ELR (cell line): ENCODE measurements around the gene NADK.
"Not testable (repeated sequence)": the region's sequence is repeated elsewhere in the genome, so short reads cannot be mapped to it uniquely, and the experiment has no call there.

Source experiments
- DNase-seq: peaks from one replicate; pipeline ENCODE4 v3.0.0-alpha.2; 2015; ENCODE audit warnings: low read depth

The NADK gene

DNA sequence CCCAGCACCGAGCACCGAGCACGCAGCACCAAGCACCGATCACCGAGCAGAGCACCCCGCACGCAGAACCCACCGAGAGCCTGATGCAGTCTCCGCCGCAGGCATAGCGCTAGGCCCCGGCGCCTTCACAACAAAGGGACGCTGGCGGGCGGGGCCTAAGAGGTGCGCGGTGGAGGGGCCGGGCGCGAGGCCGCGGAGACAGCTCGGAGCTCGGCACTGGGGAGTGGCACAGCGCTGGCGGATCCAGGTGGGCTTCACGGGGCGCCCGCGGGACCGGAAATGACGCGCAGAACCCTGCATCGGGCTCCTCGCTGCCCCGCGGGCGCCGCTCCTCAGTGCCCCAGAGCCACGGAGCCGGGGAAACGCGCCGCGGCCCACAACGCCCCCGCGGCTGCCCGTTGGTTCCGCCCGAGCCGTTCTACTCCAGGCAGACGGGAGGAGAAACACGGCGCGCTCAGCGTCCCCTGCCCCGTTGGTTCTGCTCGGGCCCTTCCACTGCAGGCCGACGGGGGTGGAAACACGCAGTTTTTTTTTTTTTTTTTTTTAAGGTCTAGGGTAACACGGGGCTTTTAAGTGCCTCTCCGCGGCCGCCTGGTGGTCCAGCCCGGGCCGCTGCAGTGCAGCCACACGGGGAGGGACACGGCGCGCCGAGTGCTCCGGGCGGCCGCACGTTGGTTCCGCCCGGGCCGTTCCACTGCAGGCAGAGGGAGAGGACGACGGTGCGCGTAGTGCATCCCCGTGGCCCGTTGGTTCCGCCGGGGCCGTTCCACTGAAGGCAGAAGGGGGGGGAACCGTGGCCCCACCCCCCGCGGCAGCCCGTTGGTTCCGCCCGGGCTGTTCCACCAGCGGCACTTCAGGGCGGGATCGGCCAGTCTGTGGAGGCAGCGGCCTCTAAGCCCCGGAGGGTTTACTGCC, 32.4 kb downstream of the NADK start:
- DNase-seq, result peak; percentile 68

DNA sequence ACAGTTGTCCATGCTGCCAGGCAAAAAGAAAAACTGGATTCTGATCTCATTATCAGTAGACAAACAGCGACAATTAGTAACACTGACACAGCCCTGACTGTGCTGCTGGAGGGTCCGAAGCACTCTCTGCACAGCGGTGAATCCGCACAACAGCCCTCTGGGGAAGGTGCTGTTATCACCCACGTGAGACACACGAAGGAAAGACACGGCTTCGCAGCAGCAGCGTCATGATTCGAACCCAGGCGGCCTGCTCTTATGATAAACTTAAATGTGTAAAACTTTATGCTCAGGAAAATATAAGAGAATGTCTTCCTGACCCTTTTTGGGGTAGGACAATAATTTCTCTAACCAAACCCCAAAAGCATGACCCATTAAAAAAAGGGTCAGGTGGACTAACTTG, 35.7 kb downstream of the NADK start:
- not testable (repeated sequence) for DNase-seq

DNA sequence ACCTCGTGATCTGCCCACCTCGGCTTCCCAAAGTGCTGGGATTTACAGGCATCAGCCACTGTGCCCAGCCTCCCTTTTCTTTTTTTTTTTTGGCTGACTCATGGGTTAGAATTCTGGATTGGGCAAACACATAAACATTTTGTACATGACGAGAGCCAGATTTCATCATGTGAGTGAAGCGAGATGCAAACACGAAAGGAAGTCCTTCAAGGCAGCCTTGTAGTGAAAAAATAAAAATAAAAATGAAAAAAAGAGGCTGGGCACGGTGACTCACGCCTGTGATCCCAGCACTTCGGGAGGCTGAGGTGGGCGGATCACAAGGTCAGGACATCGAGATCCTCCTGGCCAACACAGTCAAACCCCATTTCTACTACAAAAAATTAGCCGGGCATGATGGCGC, 37.3 kb downstream of the NADK start:
- DNase-seq, result peak; percentile 98

DNA sequence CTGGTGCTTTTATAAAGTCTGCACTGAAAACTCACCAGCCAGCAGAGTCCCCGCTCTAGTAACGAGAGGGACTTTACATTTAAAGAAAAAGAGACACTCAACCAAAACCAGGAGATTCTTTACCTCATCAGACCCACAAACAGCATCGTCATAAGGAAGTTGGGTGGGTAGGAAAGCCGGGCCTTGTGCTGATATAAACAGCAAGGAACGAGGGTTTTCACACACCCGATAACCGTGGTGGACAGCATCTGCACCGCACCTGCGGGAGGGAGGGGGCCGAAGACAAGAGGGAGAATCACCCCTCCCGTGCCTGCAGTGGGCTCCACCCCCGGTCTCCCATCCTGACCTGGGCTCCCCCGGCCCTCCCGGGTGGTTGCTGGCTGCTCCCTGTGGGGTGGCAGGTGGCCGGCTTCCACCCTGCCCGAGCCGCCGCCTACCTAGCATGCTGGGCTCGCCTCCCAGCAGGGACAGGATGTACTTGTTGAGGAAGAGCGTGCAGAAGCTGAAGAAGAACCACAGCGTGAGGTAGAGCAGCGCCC, 39.4 kb downstream of the NADK start:
- DNase-seq, result not testable (repeated sequence)

DNA sequence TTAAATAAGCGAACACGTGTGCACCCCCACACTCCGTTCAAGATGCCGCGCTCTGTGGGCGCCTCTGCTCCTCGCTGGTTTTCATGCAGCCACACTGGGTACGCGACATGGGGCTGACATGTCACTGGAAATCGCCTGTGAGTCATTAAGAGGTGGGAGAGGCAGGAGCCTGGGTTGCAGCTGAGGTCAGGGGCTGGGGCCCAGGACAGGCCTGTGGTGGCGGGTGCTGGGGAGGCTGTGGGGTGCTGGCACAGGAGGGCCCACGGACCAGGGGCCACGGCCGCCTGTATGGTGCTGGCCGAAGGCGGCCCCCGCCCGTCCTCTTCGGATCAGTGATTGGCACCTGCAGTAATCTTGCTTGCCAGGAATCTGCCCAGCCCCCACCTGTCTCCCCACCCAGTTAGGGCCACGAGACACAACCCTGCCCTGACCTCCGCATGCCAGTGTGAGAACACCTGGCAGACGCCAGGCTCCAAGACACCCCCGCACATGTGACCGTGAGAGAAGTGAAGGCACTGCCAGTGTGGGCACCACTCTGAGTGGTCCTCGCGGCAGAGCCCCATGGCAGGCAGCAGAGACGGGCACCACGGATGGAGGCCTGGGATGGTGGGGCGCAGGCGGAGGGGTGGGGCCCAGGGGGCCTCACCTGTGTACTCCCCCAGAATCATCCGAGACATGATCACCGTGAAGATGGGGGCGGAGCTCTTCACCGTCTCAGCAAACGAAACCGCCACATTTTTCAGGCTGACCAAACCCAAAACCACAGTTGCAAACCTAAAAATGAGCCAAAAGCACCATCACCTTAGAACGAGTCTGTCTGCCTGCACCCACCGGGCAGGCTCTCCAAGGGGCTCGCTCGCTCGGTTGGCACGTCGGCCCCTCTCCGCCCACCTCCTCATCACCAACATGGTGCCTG, 40.3 kb downstream of the NADK start:
- not testable (repeated sequence) for DNase-seq

DNA sequence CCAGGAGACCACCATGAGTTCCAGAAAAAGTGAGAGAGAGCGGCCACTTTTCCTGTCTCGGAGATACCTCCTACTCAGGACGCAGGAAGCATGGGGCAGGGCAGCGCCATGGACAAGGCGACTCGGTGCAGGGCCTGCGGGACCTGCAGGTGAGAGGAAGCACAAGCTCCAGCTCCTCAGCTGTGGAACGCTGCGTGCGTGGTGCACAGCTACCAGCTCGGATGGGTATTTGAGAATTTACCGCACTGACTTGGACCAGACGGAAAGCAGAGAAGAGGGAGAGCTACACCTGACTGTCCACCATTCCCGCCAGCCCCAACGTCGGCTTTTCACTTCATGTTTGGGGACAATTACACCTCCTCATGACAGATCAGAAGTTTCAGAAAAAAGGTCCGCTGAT, 45.9 kb downstream of the NADK start:
- no peak for DNase-seq

DNA sequence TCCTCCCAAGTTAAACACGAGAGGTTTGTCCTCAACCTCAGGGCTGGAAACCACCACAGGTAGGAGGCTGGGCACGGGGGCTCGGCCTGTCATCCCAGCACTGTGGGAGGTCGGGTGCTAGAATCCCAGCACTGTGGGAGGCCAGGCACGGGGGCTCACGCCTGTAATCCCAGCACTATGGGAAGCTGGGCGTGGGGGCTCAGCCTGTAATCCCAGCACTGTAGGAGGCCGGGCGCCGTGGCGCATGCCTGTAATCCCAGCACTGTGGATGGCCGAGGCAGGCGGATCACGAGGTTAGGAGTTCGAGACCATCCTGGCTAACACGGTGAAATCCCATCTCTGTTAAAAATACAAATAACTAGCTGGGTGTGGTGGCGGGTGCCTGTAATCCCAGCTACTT, 47.4 kb downstream of the NADK start:
- no peak for DNase-seq

DNA sequence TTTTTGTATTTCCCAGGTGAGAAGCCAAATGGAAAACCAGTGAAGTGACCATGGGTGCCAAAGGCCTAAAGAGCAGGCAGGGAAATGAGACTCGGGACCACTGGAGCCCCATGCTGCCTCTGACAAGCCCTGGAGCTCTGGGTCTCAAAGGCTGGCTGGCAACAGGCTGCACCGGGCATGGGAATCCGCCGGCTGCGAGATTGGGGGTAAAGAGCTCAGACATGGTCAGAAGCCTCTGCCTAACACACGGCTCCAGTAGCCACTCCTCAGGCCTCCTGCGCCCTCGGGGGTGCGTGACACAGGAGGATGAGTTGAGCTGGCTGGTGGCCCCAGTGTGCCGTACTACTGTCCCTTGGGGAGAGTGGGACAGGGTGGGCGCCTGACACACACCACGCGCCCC, 48.0 kb downstream of the NADK start:
- not testable (repeated sequence) for DNase-seq

DNA sequence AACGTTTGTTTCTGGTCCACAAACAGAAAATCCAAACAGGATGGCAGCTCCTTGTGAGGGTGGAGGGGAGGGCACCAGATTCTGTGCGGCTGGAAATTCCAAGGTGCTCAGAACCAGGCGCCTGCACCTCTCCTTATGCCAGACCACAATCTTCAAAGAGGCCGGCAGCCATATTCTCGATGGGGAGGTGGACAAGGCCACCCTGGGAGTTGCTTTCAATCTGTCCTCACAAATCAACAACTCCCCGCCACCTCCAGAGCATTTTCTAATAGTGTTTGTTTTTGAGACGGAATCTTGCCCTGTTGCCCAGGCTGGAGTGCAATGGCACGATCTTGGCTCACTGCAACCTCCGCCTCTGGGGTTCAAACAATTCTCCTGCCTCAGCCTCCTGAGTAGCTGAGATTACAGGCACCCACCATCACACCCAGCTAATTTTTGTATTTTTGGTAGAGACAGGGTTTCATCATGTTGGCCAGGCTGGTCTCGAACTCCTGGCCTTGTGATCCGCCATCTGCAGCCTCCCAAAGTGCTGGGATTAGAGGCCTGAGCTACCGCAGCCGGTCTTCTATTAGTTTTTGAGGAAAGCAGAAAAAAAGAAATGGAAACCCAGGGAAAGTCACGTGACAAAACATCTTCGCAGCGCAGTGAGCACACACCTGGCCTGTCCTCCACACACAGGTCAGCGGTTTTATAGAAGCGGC, 49.0 kb downstream of the NADK start:
- DNase-seq, result not testable (repeated sequence)

DNA sequence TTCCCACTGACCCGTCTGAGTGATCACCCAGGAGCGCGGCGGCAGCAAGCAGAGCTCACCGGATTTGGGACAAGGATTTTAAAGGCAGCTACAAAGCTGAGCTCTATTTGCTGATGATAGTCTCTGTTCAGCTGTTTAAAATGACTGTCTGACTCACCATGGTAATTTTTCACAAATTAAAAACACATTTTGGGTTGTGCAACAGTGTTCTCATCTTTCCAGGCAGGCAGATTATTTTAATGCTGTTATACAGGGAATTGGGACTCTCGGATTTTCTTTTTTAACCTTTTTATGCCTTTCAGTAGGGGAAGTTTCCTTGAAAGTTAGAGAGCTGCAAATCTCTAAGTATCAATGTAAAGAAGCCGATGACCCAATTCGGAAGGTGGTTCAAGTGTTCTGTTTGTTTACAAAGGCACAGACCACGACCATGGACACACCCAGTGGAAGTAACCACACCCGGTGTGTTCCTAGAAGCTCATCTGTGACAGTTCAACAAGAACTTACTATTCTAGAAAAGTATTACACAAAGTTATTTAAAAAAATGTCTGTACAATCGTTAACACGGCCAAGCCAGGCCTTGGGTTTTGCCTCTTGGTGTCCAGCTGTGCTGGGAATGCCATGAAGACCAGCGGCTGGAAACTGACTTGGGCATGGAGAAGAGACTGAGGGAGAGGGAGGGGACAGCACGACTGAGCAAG, 49.8 kb downstream of the NADK start:
- DNase-seq, result peak; percentile 80

DNA sequence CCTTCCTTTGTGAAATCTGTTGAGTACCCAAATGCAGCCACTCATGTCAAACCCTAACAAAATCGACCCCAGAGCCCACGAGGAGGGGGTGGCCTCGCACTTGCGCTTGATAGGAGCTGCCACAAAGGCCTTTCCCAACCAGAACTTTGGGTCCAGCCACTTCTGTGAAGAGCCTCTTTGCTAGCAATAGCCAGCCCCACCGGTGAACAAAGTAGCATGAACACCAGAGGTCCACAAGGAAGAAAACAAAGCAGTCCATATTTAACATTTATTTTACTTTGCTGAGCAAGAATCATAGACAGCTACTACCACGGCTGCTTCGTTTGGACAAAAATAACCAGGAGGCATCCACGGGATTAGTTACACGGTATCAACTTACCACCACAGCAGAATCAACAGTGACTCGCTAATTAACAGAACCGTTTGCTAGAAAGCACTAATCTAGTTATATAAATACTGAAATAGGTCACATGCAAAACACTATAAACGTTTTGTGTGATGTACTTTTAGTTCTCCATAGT, 51.1 kb downstream of the NADK start:
- not testable (repeated sequence) for DNase-seq

DNA sequence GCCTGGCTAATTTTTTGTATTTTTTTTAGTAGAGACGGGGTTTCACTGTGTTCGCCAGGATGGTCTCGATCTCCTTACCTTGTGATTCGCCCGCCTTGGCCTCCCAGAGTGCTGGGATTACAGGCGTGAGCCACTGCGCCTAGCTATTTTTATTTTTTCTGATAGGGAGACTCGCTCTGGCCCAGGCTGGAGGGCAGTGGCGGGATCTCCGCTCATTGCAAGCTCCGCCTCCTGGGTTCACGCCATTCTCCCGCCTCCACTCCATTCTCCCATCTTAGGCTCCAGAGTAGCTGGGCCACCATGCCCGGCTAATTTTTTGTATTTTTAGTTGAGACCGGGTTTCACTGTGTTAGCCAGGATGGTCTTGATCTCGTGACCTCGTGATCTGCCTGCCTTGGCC, 52.2 kb downstream of the NADK start:
- DNase-seq, result not testable (repeated sequence)

DNA sequence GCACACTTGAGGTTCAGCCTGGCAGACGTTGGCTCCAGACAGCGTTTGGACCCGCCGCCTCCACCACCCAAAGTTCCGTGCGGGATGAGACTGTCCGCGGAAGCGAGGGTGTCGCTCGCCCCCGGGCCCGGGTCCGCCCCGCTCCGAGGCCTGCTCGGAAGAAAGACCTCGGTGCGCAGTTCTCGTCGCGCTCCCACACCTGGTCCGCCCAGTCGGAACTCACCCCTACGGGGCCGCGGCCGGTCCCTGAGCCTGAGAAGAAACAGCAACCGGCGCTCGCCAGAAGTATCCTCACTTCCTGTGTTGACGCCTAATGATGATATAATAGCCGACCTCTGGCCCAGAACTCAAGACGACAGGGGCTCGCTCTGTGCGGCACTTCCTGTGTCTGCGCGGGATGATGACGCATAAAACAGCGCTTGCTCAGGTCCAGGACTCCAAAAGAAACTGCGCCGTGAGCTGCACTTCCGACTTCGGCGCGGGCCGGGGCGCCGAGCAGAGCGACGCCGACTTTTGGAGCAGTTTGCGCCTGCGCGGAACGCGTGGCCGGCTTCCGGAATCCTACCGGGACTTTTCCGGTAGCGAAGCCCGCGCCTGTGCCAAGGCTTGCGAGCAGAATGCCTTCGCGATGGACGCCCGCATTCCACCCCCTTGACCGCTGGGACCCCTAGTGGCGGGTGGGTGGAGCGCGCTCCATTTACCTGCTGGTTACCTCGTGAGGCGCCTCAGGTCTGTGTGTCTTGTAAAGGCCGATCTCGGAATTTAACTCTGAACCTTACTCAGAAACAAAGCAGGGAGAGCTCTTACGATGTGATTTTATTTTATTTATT, 54.0 kb downstream of the NADK start, which contains the start of gene CDK11A:
Gene CDK11A (minus strand): TSS at position 323 of the 830 bp plus-strand sequence. CDS start 1,539 bp downstream, outside the sequence.
- DNase-seq, result peak; percentile 100

DNA sequence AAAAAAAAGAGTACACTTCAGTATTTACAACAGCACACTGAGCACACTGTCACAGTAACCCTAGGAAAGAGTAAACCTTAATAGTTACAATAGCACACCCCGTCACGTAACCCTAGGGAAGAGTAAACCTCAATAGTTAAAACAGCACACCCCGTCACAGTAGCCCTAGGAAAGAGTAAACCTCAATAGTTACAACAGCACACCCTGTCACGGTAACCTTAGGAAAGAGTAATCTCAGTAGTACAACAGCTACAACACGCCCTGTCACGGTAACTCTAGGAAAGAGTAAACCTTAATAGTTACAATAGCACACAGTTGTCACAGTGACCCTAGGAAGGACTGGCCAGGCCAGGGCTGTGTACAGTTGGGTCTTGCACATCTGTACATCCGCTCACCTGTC, 57.1 kb downstream of the NADK start:
- DNase-seq, result no peak

DNA sequence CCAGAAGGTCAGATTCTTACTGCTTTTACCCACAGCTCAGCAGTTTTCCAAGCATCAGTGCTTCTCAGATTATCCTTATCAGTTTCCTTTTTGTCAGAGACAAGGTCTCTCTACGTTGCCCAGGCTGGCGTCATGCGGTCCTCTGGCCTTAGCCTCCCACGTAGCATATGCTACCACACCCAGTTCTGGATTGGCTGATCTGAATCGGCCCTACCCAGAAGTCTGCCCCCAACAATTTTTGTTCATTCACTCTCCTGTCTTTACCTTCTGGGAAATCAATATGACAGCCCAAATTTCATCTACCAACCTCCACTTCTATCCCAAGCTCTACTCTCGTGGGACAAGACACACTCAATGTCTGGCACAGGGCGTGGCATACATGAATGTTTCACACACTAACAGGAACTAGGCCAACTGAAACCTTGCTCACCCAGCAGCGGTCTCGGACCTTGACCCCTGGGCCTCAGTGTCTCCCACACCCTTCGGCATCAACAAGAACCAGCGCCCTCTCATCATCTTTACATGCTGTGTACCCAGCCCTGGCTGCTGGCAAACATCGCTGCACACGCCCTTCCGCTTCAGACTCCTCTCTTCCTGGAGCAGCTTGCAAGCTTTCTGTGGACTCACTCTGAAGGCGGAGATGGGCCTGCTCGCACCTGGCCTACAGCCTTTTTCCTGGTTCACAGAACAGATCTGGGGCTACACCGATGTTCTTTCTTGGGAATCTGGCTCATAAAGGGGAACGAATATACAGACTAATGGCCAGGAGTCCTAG, 63.0 kb downstream of the NADK start:
- DNase-seq, result not testable (repeated sequence)

DNA sequence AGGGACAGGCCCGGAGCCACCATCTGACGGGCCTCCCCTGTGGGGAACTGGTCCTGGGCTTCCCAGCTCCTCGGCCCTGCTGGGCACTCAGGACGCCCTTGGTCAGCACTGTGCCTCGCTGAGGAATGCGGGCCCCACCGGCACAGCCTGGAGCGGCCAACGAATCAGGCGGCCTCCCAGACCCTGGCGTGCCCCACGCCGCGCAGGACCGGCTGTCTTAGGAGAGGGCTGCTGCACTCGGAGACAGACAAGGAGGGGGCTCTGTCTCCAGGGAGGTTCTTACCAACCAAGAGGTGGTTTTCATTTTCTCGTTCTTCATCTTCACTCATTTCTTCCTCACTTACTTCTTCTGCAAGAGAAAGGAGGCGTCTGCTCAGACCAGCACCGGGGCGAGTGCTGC, 70.4 kb downstream of the NADK start:
- not testable (repeated sequence) for DNase-seq

DNA sequence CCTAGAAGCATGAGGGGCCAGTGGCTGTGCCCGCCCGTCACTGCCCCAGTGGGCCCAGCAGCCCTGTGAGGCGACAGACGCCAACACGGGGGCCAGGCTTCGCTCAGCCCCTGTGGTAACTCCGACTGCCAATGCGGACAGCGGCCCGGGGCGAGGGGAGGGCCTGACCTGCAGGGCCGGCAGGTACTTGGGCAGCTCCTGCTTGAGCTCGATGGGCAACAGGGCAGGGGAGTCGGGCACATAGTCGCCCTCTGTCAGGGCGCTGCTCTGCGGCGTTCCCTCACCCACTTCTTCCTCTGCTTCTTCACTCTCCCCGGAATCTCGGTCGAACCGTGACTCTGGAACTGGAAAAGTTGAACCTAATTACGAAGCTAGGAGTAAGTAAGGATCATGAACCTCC, 71.0 kb downstream of the NADK start:
- DNase-seq, result not testable (repeated sequence)

DNA sequence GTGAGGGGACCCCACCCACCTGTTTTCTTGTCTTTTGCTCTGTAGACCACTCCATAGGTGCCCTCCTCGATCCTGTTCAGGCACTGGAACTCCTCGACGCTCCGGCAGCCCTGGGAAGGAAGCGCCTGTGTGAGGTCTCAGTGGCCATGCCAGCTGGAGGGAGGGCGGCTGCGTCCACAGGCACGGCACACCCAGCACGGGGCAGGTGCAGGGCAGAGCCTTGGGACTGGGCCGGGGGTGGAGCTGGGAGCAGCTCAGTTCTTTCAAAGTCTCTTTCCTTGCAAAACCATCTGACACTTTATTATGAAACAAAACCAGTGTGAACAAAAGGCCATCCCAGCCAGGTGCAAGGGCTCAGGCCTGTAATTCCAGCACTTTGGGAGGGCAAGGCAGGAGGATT, 72.6 kb downstream of the NADK start:
- DNase-seq, result not testable (repeated sequence)
